Measurements from ENCODE around the gene PRKACA. TPM values are rescaled to one million over a fixed set of nuclear protein-coding genes. Genes with fewer than 3 reads are reported as not detected.
A peak's percentile ranks its signal among the peaks of the same experiment; 100 is the strongest.
"Not testable (repeated sequence)": the region's sequence is repeated elsewhere in the genome, so short reads cannot be mapped to it uniquely, and the experiment has no call there.

Gene PRKACA
- total RNA-seq, 2 donors from 2014 or later: 34.8 to 106 TPM

DNA sequence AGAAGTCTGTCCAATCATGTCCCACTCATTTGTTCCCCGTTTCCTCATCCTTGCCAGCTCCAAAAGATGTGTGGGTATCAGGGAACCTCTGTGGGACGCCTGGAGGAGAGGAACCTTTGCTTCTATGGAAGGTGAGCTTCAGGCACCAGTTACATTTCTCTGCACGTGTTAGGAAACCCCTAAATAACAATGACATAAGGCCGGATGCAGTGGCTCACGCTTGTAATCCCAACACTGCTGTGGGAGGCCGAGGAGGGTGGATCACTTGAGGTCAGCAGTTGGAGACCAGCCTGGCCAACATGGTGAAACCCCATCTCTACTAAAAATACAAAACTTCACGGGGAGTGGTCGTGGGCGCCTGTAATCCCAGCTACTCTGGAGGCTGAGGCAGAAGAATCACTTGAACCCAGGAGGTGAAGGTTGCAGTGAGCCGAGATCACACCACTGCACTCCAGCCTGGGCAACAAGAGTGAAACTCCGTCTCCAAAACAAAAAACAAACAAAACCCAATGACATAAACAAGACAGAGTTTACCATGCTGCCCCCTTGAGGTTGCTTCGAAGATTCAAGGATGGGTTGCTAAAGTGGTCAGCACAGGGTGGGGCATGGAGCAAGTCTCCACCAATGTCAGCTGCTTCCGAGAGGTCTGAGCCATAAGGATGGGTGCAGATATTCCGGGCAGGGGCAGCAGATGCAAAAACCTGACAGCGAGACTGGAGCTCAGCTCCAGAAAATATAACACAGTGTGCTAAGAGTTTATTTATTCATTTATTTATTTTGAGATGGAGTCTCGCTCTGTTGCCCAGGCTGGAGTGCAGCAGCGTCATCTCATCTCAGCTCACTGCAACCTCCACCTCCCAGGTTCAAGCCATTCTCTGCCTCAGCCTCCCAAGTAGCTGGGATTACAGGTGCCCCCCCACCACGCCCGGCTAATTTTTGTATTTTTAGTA, 74.6 kb downstream of the PRKACA start:
- DNase-seq (ENCODE audit: low spot score); H3K9me3 ChIP-seq; H3K4me1 ChIP-seq (replicated peaks); H3K27ac ChIP-seq; H3K36me3 ChIP-seq; H3K4me3 ChIP-seq; H3K27me3 ChIP-seq (replicated peaks; ENCODE audit: insufficient read depth); intact Hi-C loops (cut with DNase I): not testable (repeated sequence)
- WGBS: 65% methylated on average over 19 of the region's 19 CpGs
- TF ChIP-seq CTCF (IDR thresholded peaks at IDR 0.05) (peak in 3 of 4 experiments; percentile 46 to 56 (median 50)), POLR2AphosphoS5 (IDR thresholded peaks at IDR 0.05) (peak; percentile 19)

Other genes with a start within 250 kb of the PRKACA start
- gene NANOS3, start 240.6 kb downstream of the PRKACA start, total RNA-seq: 1 to 10 TPM in 1 of 2 donors, not detected in 1; 1.5 TPM
- gene BRME1, start 211.6 kb downstream of the PRKACA start, total RNA-seq: 10 to 100 TPM in 1 of 2 donors, 1 to 10 TPM in 1; 2.0 to 12.6 TPM
- 10 to 100 TPM; 40.9 to 64.8 TPM for gene CC2D1A, start 211.6 kb downstream of the PRKACA start, total RNA-seq
- 1 to 10 TPM in 1 of 2 donors, under 1 TPM in 1; 0.50 to 9.1 TPM for gene PODNL1, start 179.3 kb downstream of the PRKACA start, total RNA-seq
- 10 to 100 TPM; 18.6 to 47.4 TPM for gene DCAF15, start 165.3 kb downstream of the PRKACA start, total RNA-seq
- gene RFX1, start 111.4 kb downstream of the PRKACA start, total RNA-seq: 10 to 100 TPM in 1 of 2 donors, 1 to 10 TPM in 1; 9.2 to 12.7 TPM
- not detected for gene RLN3, start 89.6 kb downstream of the PRKACA start, total RNA-seq
- 1 to 10 TPM; 4.7 to 8.3 TPM for gene IL27RA, start 86.0 kb downstream of the PRKACA start, total RNA-seq
- 10 to 100 TPM in 1 of 2 donors, 1 to 10 TPM in 1; 1.8 to 16.1 TPM for gene PALM3, start 55.7 kb downstream of the PRKACA start, total RNA-seq
- gene MISP3, start 45.0 kb downstream of the PRKACA start, total RNA-seq: 10 to 100 TPM; 12.4 to 17.2 TPM
- under 1 TPM in 1 of 2 donors, not detected in 1; 0.97 TPM for gene C19orf67, start 32.0 kb downstream of the PRKACA start, total RNA-seq
- gene SAMD1, start 27.0 kb downstream of the PRKACA start, total RNA-seq: 10 to 100 TPM; 25.4 to 48.2 TPM
- gene ASF1B, start 18.8 kb upstream of the PRKACA start, total RNA-seq: 10 to 100 TPM in 1 of 2 donors, 1 to 10 TPM in 1; 5.1 to 19.7 TPM
- 10 to 100 TPM; 13.0 to 44.1 TPM for gene ADGRL1, start 88.4 kb upstream of the PRKACA start, total RNA-seq

All from prostate gland (tissue), 2 donors.